H9 (cell line): ENCODE measurements around the gene NUDT3. TPM values are rescaled to one million over a fixed set of nuclear protein-coding genes. Genes with fewer than 3 reads are reported as not detected.

Experiments used
- DNase-seq: peaks from one replicate; pipeline ENCODE4 v3.0.0-alpha.2; 2017
- H2AFZ ChIP-seq: one replicate; pipeline ENCODE4 v1.6.1; 2013; ENCODE audit warnings: mild to moderate bottlenecking, low read length, control low read depth, moderate library complexity
- H2AK5ac ChIP-seq: 2 replicates; pipeline ENCODE4 v1.6.1; 2013; ENCODE audit warnings: low read length, control low read depth, mixed read lengths; ENCODE audit not compliant: insufficient read length
- H2BK120ac ChIP-seq: one replicate; pipeline ENCODE4 v1.6.1; 2013; ENCODE audit warnings: low read depth, mild to moderate bottlenecking, low read length, control low read depth, inconsistent platforms; ENCODE audit not compliant: poor library complexity, severe bottlenecking
- H2BK12ac ChIP-seq: 2 replicates; pipeline ENCODE4 v1.6.1; 2013; ENCODE audit warnings: low read length, control low read depth, mixed read lengths, low read depth; ENCODE audit not compliant: insufficient read length
- H2BK15ac ChIP-seq: 2 replicates; pipeline ENCODE4 v1.6.1; 2013; ENCODE audit warnings: low read depth, low read length, control low read depth
- H2BK20ac ChIP-seq: one replicate; pipeline ENCODE4 v1.6.1; 2013; ENCODE audit warnings: low read depth, mild to moderate bottlenecking, low read length, control low read depth, inconsistent platforms; ENCODE audit not compliant: poor library complexity, severe bottlenecking
- H2BK5ac ChIP-seq: 2 replicates; pipeline ENCODE4 v1.6.1; 2013; ENCODE audit warnings: low read length, control low read depth, mixed read lengths; ENCODE audit not compliant: insufficient read length
- H3K14ac ChIP-seq: 2 replicates; pipeline ENCODE4 v1.6.1; 2013; ENCODE audit warnings: low read length, control low read depth; ENCODE audit not compliant: insufficient read depth
- H3K18ac ChIP-seq: 2 replicates; pipeline ENCODE4 v1.6.1; 2013; ENCODE audit warnings: low read depth, mild to moderate bottlenecking, mixed read lengths, low read length, control low read depth; ENCODE audit not compliant: insufficient read length
- H3K23ac ChIP-seq: 2 replicates; pipeline ENCODE4 v1.6.1; 2013; ENCODE audit warnings: low read length, control low read depth, mixed read lengths, low read depth; ENCODE audit not compliant: insufficient read length
- H3K23me2 ChIP-seq: 2 replicates; pipeline ENCODE4 v1.6.1; 2013; ENCODE audit warnings: low read depth, mild to moderate bottlenecking, mixed read lengths, low read length, control low read depth; ENCODE audit not compliant: insufficient read length, poor library complexity, severe bottlenecking
- H3K27ac ChIP-seq: 2 replicates; pipeline ENCODE4 v1.5.1; 2013; ENCODE audit warnings: low read length, control low read depth, mixed read lengths, low read depth; ENCODE audit not compliant: insufficient read length
- H3K27me3 ChIP-seq: 2 replicates; pipeline ENCODE4 v1.6.1; 2013; ENCODE audit warnings: low read length, control low read depth, inconsistent platforms; ENCODE audit not compliant: insufficient read depth
- H3K4ac ChIP-seq: 2 replicates; pipeline ENCODE4 v1.6.1; 2013; ENCODE audit warnings: low read depth, mild to moderate bottlenecking, control low read depth, inconsistent platforms, low read length, moderate library complexity
- H3K4me1 ChIP-seq: 2 replicates; pipeline ENCODE4 v1.6.1; 2013; ENCODE audit warnings: low read length, control low read depth, inconsistent platforms; ENCODE audit not compliant: insufficient read depth
- H3K4me2 ChIP-seq: 2 replicates; pipeline ENCODE4 v1.6.1; 2013; ENCODE audit warnings: low read length, control low read depth, mixed read lengths; ENCODE audit not compliant: insufficient read length, insufficient read depth
- H3K56ac ChIP-seq: 2 replicates; pipeline ENCODE4 v1.6.1; 2013; ENCODE audit warnings: low read depth, mild to moderate bottlenecking, mixed read lengths, low read length, control low read depth; ENCODE audit not compliant: insufficient read length
- H3K79me1 ChIP-seq: 2 replicates; pipeline ENCODE4 v1.6.1; 2013; ENCODE audit warnings: low read depth, mild to moderate bottlenecking, moderate library complexity, low read length, control low read depth, inconsistent platforms; ENCODE audit not compliant: insufficient read depth, poor library complexity, severe bottlenecking
- H3K79me2 ChIP-seq: 2 replicates; pipeline ENCODE4 v1.6.1; 2013; ENCODE audit warnings: low read length, control low read depth, inconsistent platforms; ENCODE audit not compliant: insufficient read depth
- H3K9ac ChIP-seq: 2 replicates; pipeline ENCODE4 v1.6.1; 2013; ENCODE audit warnings: low read length, control low read depth, mixed read lengths; ENCODE audit not compliant: insufficient read length; ENCODE audit errors: extremely low read depth
- H3K9me3 ChIP-seq: one replicate; pipeline ENCODE4 v1.6.1; 2013; ENCODE audit warnings: low read depth, low read length, inconsistent platforms; ENCODE audit not compliant: control insufficient read depth
- H3T11ph ChIP-seq: one replicate; pipeline ENCODE4 v1.6.1; 2013; ENCODE audit warnings: mild to moderate bottlenecking, low read length, control low read depth, inconsistent platforms
- H4K20me1 ChIP-seq: one replicate; pipeline ENCODE4 v1.6.1; 2013; ENCODE audit not compliant: control insufficient read depth, insufficient read length, insufficient read depth
- H4K5ac ChIP-seq: 2 replicates; pipeline ENCODE4 v1.6.1; 2013; ENCODE audit warnings: low read depth, mild to moderate bottlenecking, mixed read lengths, low read length, control low read depth; ENCODE audit not compliant: insufficient read length
- H4K8ac ChIP-seq: replicated peaks from 2 replicates; pipeline ENCODE4 v1.6.1; 2013; ENCODE audit warnings: low read length, control low read depth, mixed read lengths, low read depth; ENCODE audit not compliant: insufficient read length
- H4K91ac ChIP-seq: 2 replicates; pipeline ENCODE4 v1.6.1; 2013; ENCODE audit warnings: low read depth, mild to moderate bottlenecking, moderate library complexity, mixed read lengths, low read length, control low read depth; ENCODE audit not compliant: insufficient read length
- H3K27ac Mint-ChIP-seq, 3 experiments: 2 replicates in 2 of 3; 3 replicates in 1 of 3; pipeline ENCODE4 v1.8.0; 2020 to 2021; ENCODE audit warnings: mixed read lengths in 3 of 3, mild to moderate bottlenecking in 1 of 3, moderate library complexity in 1 of 3
- H3K27me3 Mint-ChIP-seq: 2 replicates; pipeline ENCODE4 v1.8.0; 2021; ENCODE audit warnings: low read depth, mild to moderate bottlenecking, moderate library complexity, mixed read lengths
- H3K36me3 Mint-ChIP-seq, 3 experiments: 2 replicates in 2 of 3; 3 replicates in 1 of 3; pipeline ENCODE4 v1.8.0; 2020 to 2021; ENCODE audit warnings: low read depth in 3 of 3, mixed read lengths in 3 of 3; ENCODE audit not compliant: insufficient read depth in 1 of 3
- H3K4me1 Mint-ChIP-seq, 2 experiments: 2 replicates each; pipeline ENCODE4 v1.8.0; 2020; ENCODE audit warnings: mixed read lengths in 2 of 2
- H3K4me3 Mint-ChIP-seq, 2 experiments: 2 replicates in 1 of 2; 3 replicates in 1 of 2; pipeline ENCODE4 v1.8.0; 2020 to 2021; ENCODE audit warnings: mild to moderate bottlenecking in 2 of 2, mixed read lengths in 2 of 2, moderate library complexity in 1 of 2
- H3K9me3 Mint-ChIP-seq, 2 experiments: 2 replicates in 1 of 2; 3 replicates in 1 of 2; pipeline ENCODE4 v1.8.0; 2020; ENCODE audit warnings: mild to moderate bottlenecking in 2 of 2, mixed read lengths in 2 of 2, moderate library complexity in 1 of 2
- CTCF ChIP-seq: fragments of 200-600 bp; sonication (generic); conservative IDR thresholded peaks from 3 replicates; pipeline ENCODE4 v1.8.0; 2021; ENCODE audit warnings: antibody characterized with exemption, mild to moderate bottlenecking
- WGBS: extraction: QIAGEN DNeasy Blood & Tissue Kit; methylation state at CpG from one replicate; pipeline ENCODE4 v1.1.7; 2013; ENCODE audit warnings: missing lambda C conversion rate, low lambda C conversion rate, mixed read lengths; ENCODE audit not compliant: insufficient read length; ENCODE audit errors: extremely low coverage; 5-methylcytosine and 5-hydroxymethylcytosine counted together
- total RNA-seq: library from RNA; stranded (reverse); gene quantifications from 2 replicates; pipeline ENCODE4 v1.2.1, GENCODE V29; 2021

NUDT3 gene
- total RNA-seq, 1 experiment from 2014 or later: 23.6 TPM

- no peak overlapping the region for H3K23ac ChIP-seq
- H2BK12ac ChIP-seq: no peak overlapping the region
- no peaks in the 10 kb centered on the region for H3K9me3 Mint-ChIP-seq
- H4K5ac ChIP-seq: no peak overlapping the region
- H3K27ac ChIP-seq: no peak overlapping the region
- H3K27me3 ChIP-seq: no peaks in the 10 kb centered on the region
- peaks cover 1% of the 10 kb centered on the region; the same call in 1 of the 2 replicates for H3K79me2 ChIP-seq
- H3K56ac ChIP-seq: no peak overlapping the region
- H3K27me3 Mint-ChIP-seq: no peaks in the 10 kb centered on the region
- H3K27ac Mint-ChIP-seq: peak overlapping the region in 1 of 3 experiments; percentile 46; a peak in 1 of 7 replicates
- H2BK120ac ChIP-seq: no peak overlapping the region
- no peak overlapping the region for H2BK20ac ChIP-seq
- no peak overlapping the region for H3K18ac ChIP-seq
- no peak overlapping the region for H2AK5ac ChIP-seq
- TF ChIP-seq CTCF: no peak
- peaks cover 0 to 2% of the 10 kb centered on the region in 2 experiments; a peak in 1 of 4 replicates for H3K4me1 Mint-ChIP-seq
- no peak overlapping the region for H3K4ac ChIP-seq
- no peak overlapping the region for H4K8ac ChIP-seq
- H3K79me1 ChIP-seq: no peaks in the 10 kb centered on the region
- H3T11ph ChIP-seq: no peak overlapping the region
- no peak for DNase-seq
- H3K9me3 ChIP-seq: no peaks in the 10 kb centered on the region
- no peak overlapping the region for H2BK15ac ChIP-seq
- H4K91ac ChIP-seq: no peak overlapping the region
- H2AFZ ChIP-seq: no peak overlapping the region
- H3K14ac ChIP-seq: no peak overlapping the region
- no peak overlapping the region for H3K4me2 ChIP-seq
- H3K9ac ChIP-seq: no peak overlapping the region
- H3K4me3 Mint-ChIP-seq: no peak overlapping the region
- peaks cover 0 to 2% (median 0%) of the 10 kb centered on the region in 3 experiments; a peak in 2 of 7 replicates for H3K36me3 Mint-ChIP-seq
- H2BK5ac ChIP-seq: no peak overlapping the region
- H4K20me1 ChIP-seq: no peaks in the 10 kb centered on the region
- no peaks in the 10 kb centered on the region for H3K4me1 ChIP-seq
- no CpG with 5 or more reads among the region's 7 CpGs for WGBS
- H3K23me2 ChIP-seq: no peaks in the 10 kb centered on the region
Measured at GRCh38 chr6:34350934-34351217, 41.6 kb downstream of the NUDT3 start.
